OCI-LY3 (cell line): ENCODE measurements around the gene SYT1.

Experiments
- H2AFZ ChIP-seq: fragments of 200-600, 300-600 bp; shearing (Covaris generic); 2 replicates; pipeline ENCODE4 v1.6.0; 2014; ENCODE audit warnings: antibody characterized with exemption, low read depth, low read length
- H3K27ac ChIP-seq: fragments of 200-600, 300-600 bp; sonication (generic); 2 replicates; pipeline ENCODE4 v1.5.1; 2014; ENCODE audit warnings: mild to moderate bottlenecking, low read length, moderate library complexity, mixed read lengths
- H3K27me3 ChIP-seq: fragments of 200-600, 300-600 bp; sonication (generic); 2 replicates; pipeline ENCODE4 v1.6.1; 2014; ENCODE audit warnings: low read depth, low read length, mixed read lengths
- H3K36me3 ChIP-seq: fragments of 200-600, 300-600 bp; sonication (generic); replicated peaks from 2 replicates; pipeline ENCODE3; 2014; ENCODE audit warnings: low read depth, low read length, mixed read lengths
- H3K4me1 ChIP-seq: fragments of 300-600, 200-600 bp; sonication (generic); 2 replicates; pipeline ENCODE4 v1.6.1; 2014; ENCODE audit warnings: low read length, mixed read lengths
- H3K4me2 ChIP-seq: fragments of 200-600, 300-600 bp; sonication (generic); 2 replicates; pipeline ENCODE4 v1.6.1; 2014; ENCODE audit warnings: low read length, mixed read lengths
- H3K4me3 ChIP-seq: fragments of 300-600, 200-600 bp; sonication (generic); 2 replicates; pipeline ENCODE4 v1.5.1; 2014; ENCODE audit warnings: antibody characterized with exemption, mild to moderate bottlenecking, low read length, moderate library complexity
- H3K79me2 ChIP-seq: fragments of 300-600, 200-600 bp; shearing (Covaris generic); 2 replicates; pipeline ENCODE4 v1.6.1; 2014; ENCODE audit warnings: mild to moderate bottlenecking, low read length, mixed read lengths
- H3K9ac ChIP-seq: fragments of 300-600, 200-600 bp; shearing (Covaris generic); 2 replicates; pipeline ENCODE4 v1.6.0; 2014; ENCODE audit warnings: mild to moderate bottlenecking, low read length, moderate library complexity
- H3K9me3 ChIP-seq: fragments of 200-600, 300-600 bp; shearing (Covaris generic); 2 replicates; pipeline ENCODE4 v1.6.1; 2014; ENCODE audit warnings: low read length, mixed read lengths; ENCODE audit not compliant: insufficient read depth
- H4K20me1 ChIP-seq: fragments of 200-600, 300-600 bp; sonication (generic); 2 replicates; pipeline ENCODE4 v1.6.1; 2016; ENCODE audit warnings: low read length, mixed read lengths; ENCODE audit not compliant: insufficient read depth
- EZH2phosphoT487 ChIP-seq: fragments of 200-600 bp; shearing (Covaris generic); IDR thresholded peaks from 2 replicates; pipeline ENCODE4 v1.6.1; 2018; ENCODE audit warnings: antibody characterized with exemption, mixed run types, low read depth
- TF ChIP-seq, protein P1 (sequence below): fragments of 200-600, 300-600 bp; sonication (generic); IDR thresholded peaks from 2 replicates; pipeline ENCODE4 v1.5.1; 2014; ENCODE audit warnings: antibody characterized with exemption, low read length, low read depth

SYT1 gene

DNA sequence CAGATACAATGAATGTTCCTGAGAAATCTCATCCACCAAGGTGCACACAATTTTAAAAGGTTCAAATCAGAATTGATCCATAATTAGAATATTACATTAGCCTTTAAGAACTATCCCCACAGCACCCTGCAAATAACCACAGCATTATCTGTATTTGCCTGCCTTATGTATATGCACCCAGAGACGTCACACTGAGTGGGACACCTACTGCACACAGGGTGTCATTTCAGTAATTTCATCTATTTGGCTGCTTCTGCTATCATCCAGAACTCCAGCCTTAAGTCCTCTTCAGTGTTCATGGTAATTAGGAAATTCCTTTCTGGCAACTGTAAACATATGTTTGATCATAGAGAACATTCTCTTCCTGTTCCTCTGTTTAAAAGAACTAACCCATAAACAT lies 298.4 kb downstream of the SYT1 start:
- Histone ChIP-seq H2AFZ (peak overlapping the region; percentile 16; the same call in 1 of the 2 replicates), H3K4me3 (no peak overlapping the region), H3K36me3 (no peaks in the 10 kb centered on the region), H3K79me2 (no peaks in the 10 kb centered on the region), H3K4me1 (peaks cover 18% of the 10 kb centered on the region), H3K9ac (no peak overlapping the region), H3K27ac (no peak overlapping the region), H4K20me1 (no peaks in the 10 kb centered on the region), H3K9me3 (no peaks in the 10 kb centered on the region), H3K27me3 (no peaks in the 10 kb centered on the region), H3K4me2 (peak overlapping the region; percentile 23; the same call in 1 of the 2 replicates)
- TF ChIP-seq, protein P1, sequence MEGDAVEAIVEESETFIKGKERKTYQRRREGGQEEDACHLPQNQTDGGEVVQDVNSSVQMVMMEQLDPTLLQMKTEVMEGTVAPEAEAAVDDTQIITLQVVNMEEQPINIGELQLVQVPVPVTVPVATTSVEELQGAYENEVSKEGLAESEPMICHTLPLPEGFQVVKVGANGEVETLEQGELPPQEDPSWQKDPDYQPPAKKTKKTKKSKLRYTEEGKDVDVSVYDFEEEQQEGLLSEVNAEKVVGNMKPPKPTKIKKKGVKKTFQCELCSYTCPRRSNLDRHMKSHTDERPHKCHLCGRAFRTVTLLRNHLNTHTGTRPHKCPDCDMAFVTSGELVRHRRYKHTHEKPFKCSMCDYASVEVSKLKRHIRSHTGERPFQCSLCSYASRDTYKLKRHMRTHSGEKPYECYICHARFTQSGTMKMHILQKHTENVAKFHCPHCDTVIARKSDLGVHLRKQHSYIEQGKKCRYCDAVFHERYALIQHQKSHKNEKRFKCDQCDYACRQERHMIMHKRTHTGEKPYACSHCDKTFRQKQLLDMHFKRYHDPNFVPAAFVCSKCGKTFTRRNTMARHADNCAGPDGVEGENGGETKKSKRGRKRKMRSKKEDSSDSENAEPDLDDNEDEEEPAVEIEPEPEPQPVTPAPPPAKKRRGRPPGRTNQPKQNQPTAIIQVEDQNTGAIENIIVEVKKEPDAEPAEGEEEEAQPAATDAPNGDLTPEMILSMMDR = peak; percentile 51
- no peak for TF ChIP-seq EZH2phosphoT487

GRCh38 chr12:79164890-79165289 lies 300.3 kb downstream of the SYT1 start:
- no peak overlapping the region for H3K9ac ChIP-seq
- H3K36me3 ChIP-seq = no peaks in the 10 kb centered on the region
- TF ChIP-seq, protein P1 = no peak
- no peak for TF ChIP-seq EZH2phosphoT487
- H3K27ac ChIP-seq = no peak overlapping the region
- no peaks in the 10 kb centered on the region for H3K27me3 ChIP-seq
- H3K4me3 ChIP-seq = no peak overlapping the region
- peaks cover 18% of the 10 kb centered on the region for H3K4me1 ChIP-seq
- no peaks in the 10 kb centered on the region for H3K79me2 ChIP-seq
- no peak overlapping the region for H3K4me2 ChIP-seq
- no peaks in the 10 kb centered on the region for H3K9me3 ChIP-seq
- no peaks in the 10 kb centered on the region for H4K20me1 ChIP-seq
- H2AFZ ChIP-seq = no peak overlapping the region

- no peaks in the 10 kb centered on the region for H4K20me1 ChIP-seq
- no peak for TF ChIP-seq EZH2phosphoT487
- TF ChIP-seq, protein P1 = no peak
- no peak overlapping the region for H3K4me2 ChIP-seq
- H3K27ac ChIP-seq = no peak overlapping the region
- no peaks in the 10 kb centered on the region for H3K79me2 ChIP-seq
- H3K4me1 ChIP-seq = no peaks in the 10 kb centered on the region; the same call in 1 of the 2 replicates
- H3K36me3 ChIP-seq = no peaks in the 10 kb centered on the region
- H3K9me3 ChIP-seq = no peaks in the 10 kb centered on the region
- no peak overlapping the region for H3K4me3 ChIP-seq
- no peaks in the 10 kb centered on the region for H3K27me3 ChIP-seq
- H3K9ac ChIP-seq = no peak overlapping the region
- H2AFZ ChIP-seq = no peak overlapping the region
Observed at GRCh38 chr12:79168687-79169086, 304.1 kb downstream of the SYT1 start.

DNA sequence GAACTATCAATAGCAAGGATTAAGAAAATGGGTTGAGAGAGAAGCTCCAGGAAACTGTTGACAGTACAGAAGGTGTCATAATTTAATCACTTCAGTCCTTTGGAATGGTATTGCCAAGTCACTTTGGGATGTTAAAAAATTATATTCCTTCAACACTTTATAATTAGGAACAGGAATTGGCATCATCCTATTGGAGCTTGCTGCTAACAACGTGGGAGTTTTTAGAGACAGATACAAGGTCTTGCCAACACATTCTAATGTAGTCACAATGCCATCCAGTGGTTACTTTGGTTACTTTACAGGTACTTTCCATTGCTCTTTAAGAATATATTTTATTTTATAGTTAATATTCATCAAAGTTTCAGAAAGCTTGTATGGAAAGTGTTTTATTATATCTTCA lies 310.1 kb downstream of the SYT1 start:
- peak overlapping the region; percentile 82 for H3K4me2 ChIP-seq
- H3K4me3 ChIP-seq = no peak overlapping the region
- no peaks in the 10 kb centered on the region for H3K27me3 ChIP-seq
- H3K9ac ChIP-seq = peak overlapping the region; percentile 55
- peak overlapping the region; percentile 71 for H3K27ac ChIP-seq
- H3K9me3 ChIP-seq = no peaks in the 10 kb centered on the region; the same call in 1 of the 2 replicates
- H3K4me1 ChIP-seq = peaks cover 27% of the 10 kb centered on the region
- no peak for TF ChIP-seq EZH2phosphoT487
- TF ChIP-seq, protein P1 = peak; percentile 64
- no peaks in the 10 kb centered on the region for H4K20me1 ChIP-seq
- H3K79me2 ChIP-seq = no peaks in the 10 kb centered on the region
- H3K36me3 ChIP-seq = peaks cover 7% of the 10 kb centered on the region
- 0 out of 2 replicates have a peak overlapping the region, but pooled peaks have one; percentile 31 for H2AFZ ChIP-seq
